AG04450 (cell line): ENCODE data around the gene SUOX. TPM values are rescaled to one million over a fixed set of nuclear protein-coding genes. Genes with fewer than 3 reads are reported as not detected.
"Not testable (repeated sequence)": the region's sequence is repeated elsewhere in the genome, so short reads cannot be mapped to it uniquely, and the experiment has no call there.

Experiments
- CTCF ChIA-PET: fragments of 300-600, 350-600 bp; formaldehyde crosslinking; extraction: SDS; loops from one replicate; lab custom pipeline; 2022; ENCODE audit warnings: antibody characterized with exemption, inconsistent platforms; lab: Charles Lee
- POLR2A ChIA-PET: fragments of 350-600 bp; formaldehyde crosslinking; extraction: SDS; loops from one replicate; lab custom pipeline; 2021; ENCODE audit warnings: antibody characterized with exemption, inconsistent platforms; lab: Yijun Ruan, JAX
- DNase-seq: peaks from one replicate; pipeline ENCODE4 v3.0.0-alpha.2; 2011; ENCODE audit warnings: low read depth, low spot score
- H3K27ac ChIP-seq: one replicate; pipeline ENCODE4 v1.5.1; 2012; ENCODE audit warnings: low read depth, low read length, control low read depth
- H3K27me3 ChIP-seq: one replicate; pipeline ENCODE4 v1.6.0; 2012; ENCODE audit warnings: low read length; ENCODE audit not compliant: control insufficient read depth, insufficient read depth
- H3K4me3 ChIP-seq: 2 replicates; pipeline ENCODE4 v1.5.1; 2011; ENCODE audit warnings: mild to moderate bottlenecking, low read depth, low read length, control low read depth
- H3K9me3 ChIP-seq: 2 replicates; pipeline ENCODE4 v1.5.1; 2012; ENCODE audit warnings: low read length; ENCODE audit not compliant: control insufficient read depth, insufficient read depth
- polyA plus RNA-seq: library from polyadenylated mRNA; depleted of rRNA; stranded (reverse); fragments of >200 nt; gene quantifications from 2 replicates; pipeline ENCODE4 v1.2.3, GENCODE V29; 2011
- TF ChIP-seq, protein P1 (sequence below): IDR thresholded peaks from 2 replicates; pipeline ENCODE4 v1.5.1; 2011; ENCODE audit warnings: low read depth, low read length, control low read depth, inconsistent platforms

The SUOX gene
- polyA plus RNA-seq, 1 experiment: 21.0 TPM

GRCh38 chr12:55982319-55982936 is 14.6 kb upstream of the SUOX start:
- CTCF ChIA-PET: interaction anchor here (1.1 to 7.0 kb wide), 5 partner anchors 14 to 244 kb away, joined by 3 to 96 read pairs (median 7); partner anchors contain the start of gene SUOX
- no peak overlapping the region for H3K4me3 ChIP-seq
- no peaks in the 10 kb centered on the region for H3K9me3 ChIP-seq
- no peaks in the 10 kb centered on the region for H3K27me3 ChIP-seq
- DNase-seq: no peak
- TF ChIP-seq, protein P1, sequence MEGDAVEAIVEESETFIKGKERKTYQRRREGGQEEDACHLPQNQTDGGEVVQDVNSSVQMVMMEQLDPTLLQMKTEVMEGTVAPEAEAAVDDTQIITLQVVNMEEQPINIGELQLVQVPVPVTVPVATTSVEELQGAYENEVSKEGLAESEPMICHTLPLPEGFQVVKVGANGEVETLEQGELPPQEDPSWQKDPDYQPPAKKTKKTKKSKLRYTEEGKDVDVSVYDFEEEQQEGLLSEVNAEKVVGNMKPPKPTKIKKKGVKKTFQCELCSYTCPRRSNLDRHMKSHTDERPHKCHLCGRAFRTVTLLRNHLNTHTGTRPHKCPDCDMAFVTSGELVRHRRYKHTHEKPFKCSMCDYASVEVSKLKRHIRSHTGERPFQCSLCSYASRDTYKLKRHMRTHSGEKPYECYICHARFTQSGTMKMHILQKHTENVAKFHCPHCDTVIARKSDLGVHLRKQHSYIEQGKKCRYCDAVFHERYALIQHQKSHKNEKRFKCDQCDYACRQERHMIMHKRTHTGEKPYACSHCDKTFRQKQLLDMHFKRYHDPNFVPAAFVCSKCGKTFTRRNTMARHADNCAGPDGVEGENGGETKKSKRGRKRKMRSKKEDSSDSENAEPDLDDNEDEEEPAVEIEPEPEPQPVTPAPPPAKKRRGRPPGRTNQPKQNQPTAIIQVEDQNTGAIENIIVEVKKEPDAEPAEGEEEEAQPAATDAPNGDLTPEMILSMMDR: no peak
- POLR2A ChIA-PET: interaction anchor here (0.5 to 0.7 kb wide), 2 partner anchors 26 to 62 kb away, joined by 4 to 5 read pairs; no protein-coding TSS in a partner anchor
- H3K27ac ChIP-seq: no peak overlapping the region

DNA sequence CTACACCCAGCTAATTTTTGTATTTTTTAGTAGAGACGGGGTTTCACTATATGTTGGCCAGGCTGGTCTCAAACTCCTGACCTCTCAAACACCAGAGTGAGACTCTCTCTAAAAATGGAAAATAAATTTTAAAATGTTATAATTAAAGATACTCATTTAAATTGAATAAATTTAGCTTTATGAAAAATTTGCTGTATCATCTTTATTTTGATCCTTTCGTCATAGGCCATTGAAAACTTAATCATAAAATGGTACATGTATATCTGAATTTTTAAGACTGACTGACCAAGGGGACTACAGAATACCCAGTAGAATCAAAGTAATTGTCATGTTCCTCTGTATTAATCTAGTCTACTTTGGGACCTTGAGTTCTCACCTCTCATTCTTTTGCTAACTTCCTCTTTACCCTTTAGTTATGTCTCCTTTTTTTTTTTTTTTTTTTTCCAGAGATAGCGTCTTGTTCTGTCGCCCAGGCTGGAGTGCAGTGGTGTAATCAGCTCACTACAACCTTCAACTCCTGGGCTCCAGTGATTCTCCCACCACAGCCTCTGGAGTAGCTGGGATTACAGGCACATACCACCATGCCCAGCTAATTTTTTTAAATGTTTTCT is 13.7 kb upstream of the SUOX start:
- DNase-seq: no peak
- ChIA-PET POLR2A (no interaction called here), CTCF (interaction anchor here (0.6 to 7.0 kb wide), 5 partner anchors 13 to 245 kb away, joined by 3 to 96 read pairs (median 7); partner anchors contain the start of genes SMARCC2 and SUOX)
- Histone ChIP-seq H3K27ac (no peak overlapping the region), H3K27me3 (no peaks in the 10 kb centered on the region), H3K4me3 (no peak overlapping the region), H3K9me3 (no peaks in the 10 kb centered on the region)
- TF ChIP-seq, protein P1: no peak

- CTCF ChIA-PET: interaction anchor here (0.6 to 7.0 kb wide), 7 partner anchors 9 to 246 kb away, joined by 3 to 96 read pairs (median 5); partner anchors contain the start of gene SUOX
Observed at GRCh38 chr12:55984861-55985260, 12.2 kb upstream of the SUOX start.

DNA sequence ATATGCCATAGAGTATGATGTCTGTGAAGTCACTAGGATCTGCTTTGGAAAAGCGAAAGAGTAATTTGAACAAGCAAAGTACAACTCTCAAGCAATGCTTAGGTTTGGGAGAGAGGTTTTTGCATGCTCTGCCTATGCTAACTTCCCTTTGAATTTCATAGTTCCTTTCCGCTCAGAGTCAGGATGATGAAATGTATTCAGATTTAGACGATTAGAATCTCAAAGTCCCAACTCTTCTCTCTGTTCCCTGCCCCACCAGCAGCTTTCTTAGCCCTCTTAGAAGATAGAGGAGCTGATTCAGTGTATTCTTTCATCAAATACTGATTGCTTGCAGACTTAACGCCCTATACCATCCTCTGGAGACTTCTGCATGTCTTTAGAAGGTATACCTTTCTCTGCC is 11.7 kb upstream of the SUOX start:
- no peak overlapping the region for H3K27ac ChIP-seq
- ChIA-PET POLR2A (interaction anchor here (0.6 to 0.7 kb wide), 2 partner anchors 11 to 147 kb away, joined by 4 to 6 read pairs; no protein-coding TSS in a partner anchor), CTCF (interaction anchor here (0.9 to 7.0 kb wide), 7 partner anchors 8 to 246 kb away, joined by 3 to 96 read pairs (median 5); partner anchors contain the start of genes RAB5B and SUOX)
- no peaks in the 10 kb centered on the region for H3K9me3 ChIP-seq
- TF ChIP-seq, protein P1: no peak
- DNase-seq: no peak
- no peaks in the 10 kb centered on the region for H3K27me3 ChIP-seq
- no peak overlapping the region for H3K4me3 ChIP-seq

More at GRCh38 chr12:55984861-55985260, 12.2 kb upstream of the SUOX start:
- no peak overlapping the region for H3K4me3 ChIP-seq
- H3K9me3 ChIP-seq: no peaks in the 10 kb centered on the region
- H3K27me3 ChIP-seq: no peaks in the 10 kb centered on the region
- TF ChIP-seq, protein P1: no peak
- DNase-seq: no peak
- POLR2A ChIA-PET: interaction anchor here (0.6 to 0.7 kb wide), 2 partner anchors 11 to 146 kb away, joined by 4 to 6 read pairs; no protein-coding TSS in a partner anchor
- H3K27ac ChIP-seq: no peak overlapping the region

- H3K27me3 ChIP-seq, H3K9me3 ChIP-seq, H3K4me3 ChIP-seq, H3K27ac ChIP-seq, POLR2A ChIA-PET, DNase-seq: not testable (repeated sequence)
- CTCF ChIA-PET: interaction anchor here (0.6 to 7.0 kb wide), 5 partner anchors 10 to 86 kb away, joined by 3 to 96 read pairs (median 6); partner anchors contain the start of genes RAB5B and SUOX
Observed at GRCh38 chr12:55985976-55986375, 11.1 kb upstream of the SUOX start.
